Measurements from ENCODE around the gene DDX39B.

Gene DDX39B

DNA sequence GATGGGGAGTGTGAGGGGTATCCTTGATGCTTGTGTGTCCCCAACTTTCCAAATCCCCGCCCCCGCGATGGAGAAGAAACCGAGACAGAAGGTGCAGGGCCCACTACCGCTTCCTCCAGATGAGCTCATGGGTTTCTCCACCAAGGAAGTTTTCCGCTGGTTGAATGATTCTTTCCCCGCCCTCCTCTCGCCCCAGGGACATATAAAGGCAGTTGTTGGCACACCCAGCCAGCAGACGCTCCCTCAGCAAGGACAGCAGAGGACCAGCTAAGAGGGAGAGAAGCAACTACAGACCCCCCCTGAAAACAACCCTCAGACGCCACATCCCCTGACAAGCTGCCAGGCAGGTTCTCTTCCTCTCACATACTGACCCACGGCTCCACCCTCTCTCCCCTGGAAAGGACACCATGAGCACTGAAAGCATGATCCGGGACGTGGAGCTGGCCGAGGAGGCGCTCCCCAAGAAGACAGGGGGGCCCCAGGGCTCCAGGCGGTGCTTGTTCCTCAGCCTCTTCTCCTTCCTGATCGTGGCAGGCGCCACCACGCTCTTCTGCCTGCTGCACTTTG is 33.6 kb upstream of the DDX39B start, which contains the start of gene TNF:
TSS of gene TNF (plus strand) at position 231 of the 567 bp plus-strand sequence. CDS start at position 408, 177 bp downstream.
- DNase-seq (ENCODE audit: low read depth) = peak; percentile 67

DNA sequence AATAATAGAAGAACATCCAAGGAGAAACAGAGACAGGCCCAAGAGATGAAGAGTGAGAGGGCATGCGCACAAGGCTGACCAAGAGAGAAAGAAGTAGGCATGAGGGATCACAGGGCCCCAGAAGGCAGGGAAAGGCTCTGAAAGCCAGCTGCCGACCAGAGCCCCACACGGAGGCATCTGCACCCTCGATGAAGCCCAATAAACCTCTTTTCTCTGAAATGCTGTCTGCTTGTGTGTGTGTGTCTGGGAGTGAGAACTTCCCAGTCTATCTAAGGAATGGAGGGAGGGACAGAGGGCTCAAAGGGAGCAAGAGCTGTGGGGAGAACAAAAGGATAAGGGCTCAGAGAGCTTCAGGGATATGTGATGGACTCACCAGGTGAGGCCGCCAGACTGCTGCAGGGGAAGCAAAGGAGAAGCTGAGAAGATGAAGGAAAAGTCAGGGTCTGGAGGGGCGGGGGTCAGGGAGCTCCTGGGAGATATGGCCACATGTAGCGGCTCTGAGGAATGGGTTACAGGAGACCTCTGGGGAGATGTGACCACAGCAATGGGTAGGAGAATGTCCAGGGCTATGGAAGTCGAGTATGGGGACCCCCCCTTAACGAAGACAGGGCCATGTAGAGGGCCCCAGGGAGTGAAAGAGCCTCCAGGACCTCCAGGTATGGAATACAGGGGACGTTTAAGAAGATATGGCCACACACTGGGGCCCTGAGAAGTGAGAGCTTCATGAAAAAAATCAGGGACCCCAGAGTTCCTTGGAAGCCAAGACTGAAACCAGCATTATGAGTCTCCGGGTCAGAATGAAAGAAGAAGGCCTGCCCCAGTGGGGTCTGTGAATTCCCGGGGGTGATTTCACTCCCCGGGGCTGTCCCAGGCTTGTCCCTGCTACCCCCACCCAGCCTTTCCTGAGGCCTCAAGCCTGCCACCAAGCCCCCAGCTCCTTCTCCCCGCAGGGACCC is 32.6 kb upstream of the DDX39B start:
- DNase-seq (ENCODE audit: low read depth) = no peak

GRCh38 chr6:31573239-31574105 is 31.7 kb upstream of the DDX39B start:
- no peak for DNase-seq (ENCODE audit: low read depth)

- peak; percentile 73 for DNase-seq (ENCODE audit: low read depth)
Observed at GRCh38 chr6:31572041-31572911, 30.5 kb upstream of the DDX39B start, which contains the start of gene LTA. LTA (plus strand) TSS chr6:31572289; CDS start chr6:31572743, 454 bp downstream.

- no peak for DNase-seq (ENCODE audit: low read depth)
Observed at GRCh38 chr6:31569861-31570536, 28.2 kb upstream of the DDX39B start.

- no peak for DNase-seq (ENCODE audit: low read depth)
Observed at GRCh38 chr6:31568537-31568961, 26.7 kb upstream of the DDX39B start.

DNA sequence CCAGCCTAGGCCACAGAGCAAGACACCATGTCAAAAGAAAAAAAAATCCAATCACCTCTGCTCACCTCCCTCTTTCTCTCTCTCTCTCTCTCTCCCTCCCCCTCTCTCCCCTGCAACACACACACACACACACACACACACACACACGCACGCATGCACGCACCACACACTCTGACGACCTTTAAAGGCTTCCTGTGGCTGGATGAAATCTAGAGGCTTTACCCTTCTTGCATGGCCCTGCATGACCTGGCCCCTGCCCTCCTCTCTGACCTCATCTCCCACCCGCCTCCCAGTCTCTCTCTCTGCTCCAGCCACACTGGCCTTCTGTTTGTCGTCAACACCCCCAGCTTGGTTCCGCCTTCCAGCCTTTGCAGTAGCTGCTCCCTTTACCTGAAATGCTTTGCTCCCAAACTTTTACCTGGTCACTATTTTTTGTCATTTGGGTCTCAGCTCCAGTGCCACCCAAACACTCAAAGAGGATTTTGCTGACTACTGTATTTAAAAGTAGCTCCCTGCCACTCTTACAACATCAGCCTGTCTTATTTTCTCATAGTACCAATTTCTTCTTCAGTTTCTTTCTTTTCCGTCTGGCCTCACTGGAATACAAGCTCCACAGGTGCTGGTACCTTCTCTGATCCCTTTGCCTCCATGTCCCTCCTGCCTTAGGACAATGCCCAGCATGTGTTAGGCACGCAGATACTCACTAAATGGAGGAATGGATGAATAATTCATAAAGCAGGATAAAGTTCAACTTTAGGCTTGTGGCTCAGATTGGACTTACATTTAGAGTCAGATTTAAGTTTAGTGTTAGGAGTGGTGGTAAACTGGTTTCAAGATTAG is 25.9 kb upstream of the DDX39B start:
- DNase-seq (ENCODE audit: low read depth) = no peak

GRCh38 chr6:31560697-31561058 is 18.9 kb upstream of the DDX39B start:
- no peak for DNase-seq (ENCODE audit: low read depth)

GRCh38 chr6:31559958-31560696 is 18.3 kb upstream of the DDX39B start:
- DNase-seq (ENCODE audit: low read depth) = no peak

DNA sequence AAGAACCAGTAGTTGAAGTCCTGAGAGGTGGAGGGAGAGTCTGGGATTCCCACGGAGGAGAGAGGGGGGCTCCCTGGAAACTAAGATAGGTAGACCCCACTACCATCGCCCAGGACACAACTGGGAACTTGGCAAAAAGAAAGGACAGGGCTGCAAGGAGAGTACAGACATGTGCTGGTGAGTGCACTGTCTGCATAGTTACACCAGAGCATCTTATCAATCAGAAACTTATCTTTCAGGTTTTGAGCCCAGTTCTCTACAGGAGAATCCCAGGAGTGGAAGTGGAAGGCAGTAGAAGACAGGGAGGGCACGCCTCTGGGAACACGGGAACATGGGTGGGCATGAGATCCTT is 17.8 kb upstream of the DDX39B start:
- DNase-seq (ENCODE audit: low read depth) = no peak

GRCh38 chr6:31558631-31559500 is 17.1 kb upstream of the DDX39B start:
- DNase-seq (ENCODE audit: low read depth) = no peak

DNA sequence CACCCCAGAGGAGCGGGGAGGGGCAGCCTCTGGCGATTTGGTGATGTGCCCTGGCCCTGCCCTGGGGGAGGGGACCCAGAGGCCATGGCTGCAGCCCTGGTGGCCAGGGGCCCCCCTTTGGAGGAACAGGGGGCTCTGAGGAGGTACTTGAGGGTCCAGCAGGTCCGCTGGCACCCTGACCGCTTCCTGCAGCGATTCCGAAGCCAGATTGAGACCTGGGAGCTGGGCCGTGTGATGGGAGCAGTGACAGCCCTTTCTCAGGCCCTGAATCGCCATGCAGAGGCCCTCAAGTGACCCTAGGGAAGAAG is 16.5 kb upstream of the DDX39B start:
- no peak for DNase-seq (ENCODE audit: low read depth)

DNA sequence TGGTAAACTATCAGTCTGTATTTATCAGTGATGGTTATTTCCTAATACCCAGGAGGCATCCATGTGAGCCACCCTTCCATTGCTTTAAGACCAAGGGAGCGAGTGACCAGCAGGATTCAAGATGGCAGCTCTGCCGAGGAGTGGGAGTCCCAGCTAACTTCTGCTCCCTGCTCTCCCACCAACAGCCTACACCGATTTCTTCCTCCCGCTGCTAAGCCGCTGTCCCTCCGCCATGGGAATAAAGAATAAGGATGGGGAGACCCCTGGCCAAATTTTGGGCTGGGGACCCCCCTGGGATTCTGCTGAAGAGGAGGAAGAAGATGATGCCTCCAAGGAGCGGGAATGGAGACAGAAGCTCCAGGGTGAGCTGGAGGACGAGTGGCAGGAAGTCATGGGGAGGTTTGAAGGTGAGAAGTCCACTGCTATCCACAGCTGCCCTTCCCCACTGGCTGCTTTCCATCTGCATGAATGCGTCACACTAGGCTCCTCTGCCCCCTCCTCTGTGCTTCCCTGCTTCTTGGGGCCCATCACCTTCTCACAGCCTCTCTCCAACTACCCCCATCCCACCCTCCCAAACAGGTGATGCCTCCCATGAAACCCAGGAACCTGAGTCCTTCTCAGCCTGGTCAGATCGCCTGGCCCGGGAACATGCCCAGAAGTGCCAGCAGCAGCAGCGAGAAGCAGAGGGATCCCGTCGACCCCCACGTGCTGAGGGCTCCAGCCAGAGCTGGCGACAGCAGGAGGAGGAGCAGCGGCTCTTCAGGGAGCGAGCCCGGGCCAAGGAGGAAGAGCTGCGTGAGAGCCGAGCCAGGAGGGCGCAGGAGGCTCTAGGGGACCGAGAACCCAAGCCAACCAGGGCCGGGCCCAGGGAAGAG is 15.9 kb upstream of the DDX39B start:
- DNase-seq (ENCODE audit: low read depth) = no peak

DNA sequence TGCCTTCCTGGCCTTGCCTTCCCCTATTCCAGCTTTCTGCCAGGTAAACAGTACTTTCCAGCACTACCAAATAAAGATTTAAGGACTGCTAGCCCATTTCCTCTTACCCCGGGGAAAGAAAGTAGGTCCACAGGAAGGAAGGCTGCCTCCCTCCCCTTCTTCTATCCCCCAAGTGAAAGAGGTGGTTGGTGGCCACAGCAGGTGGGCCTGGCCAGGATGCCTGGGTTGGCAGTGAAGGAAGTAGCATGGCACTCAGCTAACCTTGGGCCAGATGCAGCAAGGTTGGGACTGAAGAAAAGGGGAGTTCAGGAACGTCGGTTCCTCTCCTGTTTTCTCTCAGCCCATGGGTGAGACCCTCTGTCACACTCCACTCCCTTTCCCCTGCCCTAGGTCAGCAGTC is 14.5 kb upstream of the DDX39B start:
- no peak for DNase-seq (ENCODE audit: low read depth)

DNA sequence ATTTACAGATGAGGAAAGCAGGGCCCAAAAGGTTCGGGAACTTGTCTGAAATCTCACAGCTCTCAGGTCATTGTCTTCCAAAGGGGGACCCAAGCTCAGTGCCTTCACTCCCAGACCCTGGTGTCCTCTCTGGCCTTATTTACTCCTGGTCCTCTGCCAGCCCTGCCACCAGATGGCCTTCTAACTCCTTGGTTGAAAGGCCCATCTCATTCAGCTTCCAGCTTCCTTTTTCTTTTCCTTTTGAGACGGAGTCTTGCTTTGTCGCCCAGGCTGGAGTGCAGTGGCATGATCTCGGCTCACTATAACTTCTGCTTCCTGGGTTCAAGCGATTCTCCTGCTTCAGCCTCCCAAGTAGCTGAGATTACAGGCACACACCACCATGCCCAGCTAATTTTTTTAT is 9.6 kb upstream of the DDX39B start:
- peak; percentile 44 for DNase-seq (ENCODE audit: low read depth)

- DNase-seq (ENCODE audit: low read depth) = no peak
Observed at GRCh38 chr6:31548544-31548873, 6.7 kb upstream of the DDX39B start.

DNA sequence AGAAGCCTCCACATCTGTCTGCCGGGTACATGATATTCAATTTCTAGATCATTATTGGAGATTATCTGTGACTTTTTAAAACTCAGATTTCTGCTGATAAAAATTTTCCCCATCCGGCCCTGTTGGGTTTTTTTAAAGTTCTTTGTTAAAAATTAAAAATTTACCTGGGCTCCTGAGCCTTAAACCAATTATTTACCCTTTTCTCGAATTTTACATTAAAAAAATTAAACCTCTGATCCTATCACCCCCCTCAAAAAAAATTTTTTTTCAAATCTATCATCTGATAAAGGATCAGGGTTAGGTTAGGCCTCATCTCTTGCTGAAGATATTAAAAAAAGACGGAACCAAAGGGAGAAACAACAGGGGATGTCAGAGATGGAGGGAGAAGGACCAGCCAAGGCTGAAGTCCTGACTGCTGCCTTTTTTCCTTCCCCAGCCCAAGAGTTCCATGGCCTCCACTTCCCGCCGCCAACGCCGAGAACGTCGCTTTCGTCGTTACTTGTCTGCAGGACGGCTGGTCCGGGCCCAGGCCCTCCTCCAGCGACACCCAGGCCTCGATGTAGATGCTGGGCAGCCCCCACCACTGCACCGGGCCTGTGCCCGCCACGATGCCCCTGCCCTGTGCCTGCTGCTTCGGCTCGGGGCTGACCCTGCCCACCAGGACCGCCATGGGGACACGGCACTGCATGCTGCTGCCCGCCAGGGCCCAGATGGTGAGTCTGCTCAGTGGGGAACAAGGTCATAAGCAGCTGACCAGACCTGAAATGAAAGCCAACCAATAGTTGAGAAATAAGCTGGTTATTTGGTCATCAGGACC is 6.1 kb upstream of the DDX39B start:
- no peak for DNase-seq (ENCODE audit: low read depth)
